Ovary (tissue), 3 donors: ENCODE measurements around the gene DENND5A.
"Not testable (repeated sequence)": the region's sequence is repeated elsewhere in the genome, so short reads cannot be mapped to it uniquely, and the experiment has no call there.

Experiments used
- CTCF ChIP-seq, 3 donors: fragments of 450-650 bp in 2 of 3; fragments of 200-600 bp in 1 of 3; IDR thresholded peaks; one replicate each; pipeline versions ENCODE4 v1.5.1 to v1.8.0; 2016 to 2022; ENCODE audit warnings: antibody characterized with exemption in 3 of 3, mild to moderate bottlenecking in 1 of 3
- POLR2A ChIP-seq: fragments of 450-650 bp; IDR thresholded peaks from one replicate; pipeline ENCODE4 v1.6.1; 2017; ENCODE audit warnings: antibody characterized with exemption, mild to moderate bottlenecking, moderate library complexity
- donor health status: DM: no; HTN: no; CAD: no.

GRCh38 chr11:9220853-9221252 is 44.3 kb downstream of the DENND5A start:
- not testable (repeated sequence) for TF ChIP-seq CTCF (IDR thresholded peaks at IDR 0.05); POLR2A
